GM19324 (cell line): ENCODE measurements around the gene WDR90.

ENCODE experiments used
- ATAC-seq: cut with Tn5 transposase; IDR thresholded peaks from one replicate; pipeline ENCODE4 v1.9.1; 2021; ENCODE audit warnings: mild to moderate bottlenecking, moderate library complexity; ENCODE audit not compliant: unreplicated experiment, low FRiP score

Gene WDR90

DNA sequence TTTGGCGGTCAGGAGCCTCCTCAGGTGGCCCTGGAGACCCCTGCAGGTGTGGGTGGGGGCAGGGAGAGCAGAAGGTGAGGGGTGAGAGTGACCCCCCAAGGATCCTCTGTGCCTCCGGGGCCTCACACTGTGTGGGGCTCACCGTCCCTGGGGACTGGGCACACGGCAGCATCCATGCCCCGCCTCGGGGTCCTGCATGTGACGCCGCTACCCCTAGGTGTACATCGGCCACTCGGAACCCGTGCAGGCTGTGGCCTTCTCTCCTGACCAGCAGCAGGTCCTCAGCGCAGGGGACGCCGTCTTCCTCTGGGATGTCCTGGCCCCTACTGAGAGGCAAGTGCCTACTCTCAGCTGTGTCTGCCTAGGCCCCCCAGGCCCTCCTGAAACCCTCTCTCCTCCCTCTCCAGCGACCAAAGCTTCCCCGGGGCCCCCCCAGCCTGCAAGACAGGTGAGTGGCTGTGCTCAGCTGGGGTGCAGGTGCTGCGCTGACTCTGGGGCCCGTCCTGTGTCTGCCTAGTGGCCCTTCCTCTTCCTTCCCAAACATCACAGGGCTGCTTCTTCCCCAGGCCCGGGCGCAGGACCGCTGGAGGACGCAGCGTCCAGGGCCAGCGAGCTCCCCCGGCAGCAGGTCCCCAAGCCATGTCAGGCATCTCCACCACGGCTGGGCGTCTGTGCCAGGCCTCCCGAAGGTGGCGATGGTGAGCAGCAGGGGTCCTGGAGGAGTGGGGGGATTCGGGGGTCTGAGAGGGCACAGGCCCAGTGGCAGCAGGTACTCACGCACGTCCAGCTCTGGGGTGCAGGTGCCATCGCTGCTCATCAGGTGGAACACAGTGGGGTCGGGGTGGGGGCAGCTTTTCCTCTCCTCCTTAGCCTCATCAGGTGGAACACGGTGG, 9.8 kb downstream of the WDR90 start:
- no peak for ATAC-seq

DNA sequence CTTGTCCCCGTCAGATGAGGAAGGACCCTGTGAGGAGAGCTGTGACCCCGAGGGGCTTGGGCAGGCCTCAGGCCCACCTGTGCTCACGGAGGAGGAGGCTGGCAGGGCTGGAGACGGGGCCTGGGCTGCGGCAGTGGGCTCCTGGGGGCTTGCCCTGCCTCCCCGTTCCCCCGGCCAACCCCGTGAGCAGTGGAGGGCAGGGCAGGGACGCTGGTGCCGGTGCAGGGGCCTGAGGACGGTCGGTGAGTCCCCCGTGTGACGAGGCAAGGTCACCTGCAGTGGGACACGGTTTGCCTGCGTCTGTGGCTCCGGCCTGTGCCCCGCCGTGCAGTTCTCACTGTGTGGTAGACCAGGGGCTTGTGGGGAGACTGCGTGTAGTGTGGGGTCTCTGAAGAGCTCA, 10.5 kb downstream of the WDR90 start:
- ATAC-seq, result no peak

- ATAC-seq, result no peak
Observed at GRCh38 chr16:660132-660458, 10.9 kb downstream of the WDR90 start.

GRCh38 chr16:660459-661183, 11.5 kb downstream of the WDR90 start:
- ATAC-seq, result no peak

- no peak for ATAC-seq
Observed at GRCh38 chr16:661184-661821, 12.1 kb downstream of the WDR90 start.

DNA sequence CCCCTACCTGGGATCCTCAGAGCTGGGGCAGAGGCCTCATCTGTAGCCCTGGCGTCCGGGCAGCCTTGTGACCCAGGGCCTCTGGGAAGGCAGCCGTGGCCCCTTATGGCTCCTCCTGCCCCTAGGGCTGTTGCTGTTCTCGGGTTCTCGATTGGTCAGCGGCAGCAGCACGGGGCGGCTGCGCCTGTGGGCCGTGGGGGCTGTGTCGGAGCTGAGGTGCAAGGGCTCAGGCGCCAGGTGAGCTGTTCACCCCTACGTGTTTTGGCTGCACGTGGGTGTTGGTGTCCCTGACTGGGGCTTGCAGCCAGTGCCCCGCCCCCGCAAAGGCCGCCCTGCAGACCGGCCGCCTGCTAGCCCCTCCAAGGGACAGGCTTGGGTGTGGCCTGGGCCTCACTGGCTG, 12.9 kb downstream of the WDR90 start:
- ATAC-seq, result no peak

GRCh38 chr16:662597-662996, 13.4 kb downstream of the WDR90 start:
- ATAC-seq, result no peak

DNA sequence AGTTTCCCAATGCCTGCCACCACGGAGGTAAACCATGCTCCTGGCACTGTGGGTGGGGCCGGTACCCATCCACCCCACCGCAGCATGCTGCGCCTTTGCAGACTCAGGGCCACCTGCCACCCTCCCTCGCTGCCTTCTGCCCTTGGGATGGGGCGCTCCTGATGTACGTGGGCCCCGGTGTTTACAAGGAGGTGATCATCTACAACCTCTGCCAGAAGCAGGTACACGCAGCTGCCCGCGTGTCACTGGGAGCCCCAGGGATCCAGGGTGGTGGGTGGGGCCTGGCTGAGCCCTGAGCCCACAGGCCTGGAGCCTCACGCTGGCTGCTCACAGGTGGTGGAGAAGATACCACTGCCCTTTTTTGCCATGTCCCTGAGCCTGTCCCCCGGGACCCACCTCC, 17.4 kb downstream of the WDR90 start:
- ATAC-seq, result no peak

DNA sequence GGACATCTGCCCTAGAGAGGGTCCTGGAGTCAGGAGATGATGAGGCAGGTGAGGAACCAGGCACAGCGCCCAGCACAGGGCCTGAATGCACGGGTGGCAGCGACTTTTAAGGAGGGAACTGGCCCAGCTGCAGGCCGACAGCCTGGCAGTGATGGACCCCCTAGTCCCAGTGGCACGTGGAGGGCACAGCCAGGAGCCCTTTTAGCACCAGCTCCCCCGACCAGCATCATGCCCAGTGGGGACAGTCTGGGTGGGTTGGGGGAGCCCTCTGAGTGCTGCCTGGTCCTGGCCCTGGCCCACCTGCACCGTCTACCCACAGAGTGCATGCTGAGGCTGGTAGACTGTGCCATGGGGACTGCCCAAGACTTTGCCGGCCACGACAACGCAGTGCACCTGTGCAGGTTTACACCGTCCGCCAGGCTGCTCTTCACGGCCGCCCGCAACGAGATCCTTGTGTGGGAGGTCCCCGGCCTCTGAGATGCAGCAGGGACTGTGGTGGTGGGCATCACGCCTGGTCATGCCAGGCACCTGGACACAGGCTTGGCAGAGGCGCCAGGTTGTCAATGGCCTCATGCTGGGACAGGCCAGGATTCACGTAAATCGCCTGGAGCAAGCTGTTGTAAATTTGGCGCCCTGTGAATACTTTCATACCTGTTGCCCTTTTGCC, 18.1 kb downstream of the WDR90 start:
- no peak for ATAC-seq

GRCh38 chr16:667780-668518, 18.8 kb downstream of the WDR90 start, which contains the start of gene RHOT2:
Gene RHOT2 (plus strand): TSS chr16:668132. CDS start chr16:668200, 68 bp downstream.
- peak; percentile 82 for ATAC-seq

- ATAC-seq, result peak; percentile 12
Observed at GRCh38 chr16:668519-669171, 19.5 kb downstream of the WDR90 start.

DNA sequence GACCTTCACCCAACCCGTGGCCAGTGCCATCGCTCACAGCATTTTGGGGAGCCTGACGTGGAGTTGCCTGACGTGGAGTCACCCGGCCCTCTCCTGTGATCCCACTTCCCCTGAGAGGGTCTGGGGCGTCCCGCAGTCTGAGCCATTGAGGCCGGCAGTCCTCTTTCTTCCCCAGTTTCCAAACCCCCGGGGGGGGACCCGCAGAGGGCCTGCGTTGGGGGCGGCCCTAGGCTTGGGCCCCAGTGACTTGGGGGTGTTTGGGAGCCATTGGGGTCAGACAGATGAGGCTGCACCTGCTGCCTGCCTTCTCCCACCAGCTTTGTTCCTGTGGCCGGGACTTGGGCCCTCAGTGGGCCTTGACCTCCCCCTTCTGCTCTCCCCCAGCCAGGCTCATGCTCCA, 20.5 kb downstream of the WDR90 start:
- no peak for ATAC-seq

DNA sequence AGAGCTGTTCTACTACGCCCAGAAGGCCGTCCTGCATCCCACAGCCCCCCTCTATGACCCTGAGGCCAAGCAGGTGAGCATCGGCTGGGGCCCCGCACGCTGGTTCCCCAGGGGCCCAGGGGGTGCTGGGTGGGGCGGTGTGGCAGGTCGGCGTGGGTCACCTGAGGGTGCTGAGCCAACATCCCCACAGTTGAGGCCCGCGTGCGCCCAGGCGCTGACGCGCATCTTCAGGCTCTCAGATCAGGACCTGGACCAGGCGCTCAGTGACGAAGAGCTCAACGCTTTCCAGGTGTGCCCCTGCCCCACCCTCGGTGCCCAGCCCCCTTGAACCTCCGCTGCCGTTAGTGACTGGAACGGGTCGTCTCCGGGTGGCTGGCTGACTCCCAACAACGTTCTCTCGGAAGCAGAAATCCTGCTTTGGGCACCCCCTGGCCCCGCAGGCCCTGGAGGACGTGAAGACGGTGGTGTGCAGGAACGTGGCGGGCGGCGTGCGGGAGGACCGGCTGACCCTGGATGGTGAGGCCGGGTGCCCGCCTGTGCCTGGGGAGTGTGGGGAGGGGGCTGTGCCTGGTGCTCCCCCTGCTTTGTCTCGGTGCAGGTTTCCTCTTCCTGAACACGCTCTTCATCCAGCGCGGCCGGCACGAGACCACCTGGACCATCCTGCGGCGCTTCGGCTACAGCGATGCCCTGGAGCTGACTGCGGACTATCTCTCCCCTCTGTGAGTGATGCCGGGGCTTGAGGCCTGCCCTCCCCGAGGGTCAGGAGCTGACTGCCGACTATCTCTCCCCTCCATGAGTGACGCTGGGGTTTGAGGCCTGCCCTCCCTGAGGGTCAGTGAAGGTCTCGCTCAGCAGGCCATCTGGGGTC, 21.6 kb downstream of the WDR90 start:
- ATAC-seq, result no peak

- ATAC-seq, result no peak
Observed at GRCh38 chr16:671353-672131, 22.4 kb downstream of the WDR90 start.

GRCh38 chr16:672371-672770, 23.2 kb downstream of the WDR90 start:
- ATAC-seq, result no peak

DNA sequence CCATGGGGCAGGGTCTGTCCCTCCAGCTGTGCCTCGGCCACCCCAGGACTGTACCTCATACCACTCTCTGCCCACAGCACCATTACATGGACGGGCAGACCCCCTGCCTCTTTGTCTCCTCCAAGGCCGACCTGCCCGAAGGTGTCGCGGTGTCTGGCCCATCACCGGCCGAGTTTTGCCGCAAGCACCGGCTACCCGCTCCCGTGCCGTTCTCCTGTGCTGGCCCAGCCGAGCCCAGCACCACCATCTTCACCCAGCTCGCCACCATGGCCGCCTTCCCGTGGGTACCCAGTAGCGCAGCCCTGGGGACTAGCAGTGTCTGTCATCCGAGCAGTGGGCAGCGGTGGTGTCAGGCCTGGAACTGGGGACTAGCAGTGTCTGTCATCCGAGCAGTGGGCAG, 23.7 kb downstream of the WDR90 start:
- ATAC-seq, result no peak

DNA sequence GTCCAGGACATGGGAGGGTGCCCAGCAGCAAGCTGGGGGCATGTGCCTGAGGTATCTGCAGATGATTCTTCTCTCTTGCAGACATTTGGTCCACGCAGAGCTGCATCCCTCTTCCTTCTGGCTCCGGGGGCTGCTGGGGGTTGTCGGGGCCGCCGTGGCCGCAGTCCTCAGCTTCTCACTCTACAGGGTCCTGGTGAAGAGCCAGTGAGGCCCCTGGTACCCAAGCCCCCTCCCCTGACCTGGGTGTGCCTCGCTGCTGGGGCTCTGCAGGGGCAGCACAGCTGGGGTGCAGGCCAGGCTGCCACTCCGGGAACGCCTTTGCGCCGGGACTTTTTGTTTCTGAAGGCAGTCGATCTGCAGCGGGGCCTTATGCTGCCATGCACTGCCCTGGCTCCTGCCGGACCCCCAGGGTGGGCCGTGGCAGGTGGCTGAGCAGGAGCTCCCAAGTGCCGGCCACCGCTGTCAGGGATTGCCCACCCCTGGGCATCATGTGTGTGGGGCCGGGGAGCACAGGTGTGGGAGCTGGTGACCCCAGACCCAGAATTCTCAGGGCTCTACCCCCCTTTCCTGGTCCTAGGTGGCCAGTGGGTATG, 24.3 kb downstream of the WDR90 start:
- ATAC-seq, result no peak
